Coronary artery (tissue), 2 donors: Measurements from ENCODE around the gene B3GAT1.

Source experiments
- DNase-seq: peaks from one replicate; pipeline ENCODE4 v3.0.0-alpha.2; 2017; ENCODE audit warnings: low spot score
- H3K27ac ChIP-seq, 2 donors: fragments of 200-600 bp; sonication (generic); one replicate each; pipeline ENCODE4 v1.5.1; 2016 to 2019
- H3K4me3 ChIP-seq: fragments of 200-600 bp; sonication (generic); 2 replicates; pipeline ENCODE4 v1.5.1; 2016; ENCODE audit warnings: mild to moderate bottlenecking, moderate library complexity
- TF ChIP-seq, protein P1 (sequence below): fragments of 200-600 bp; sonication (generic); IDR thresholded peaks from one replicate; pipeline ENCODE4 v1.5.1; 2019; ENCODE audit warnings: antibody characterized with exemption

The B3GAT1 gene

DNA sequence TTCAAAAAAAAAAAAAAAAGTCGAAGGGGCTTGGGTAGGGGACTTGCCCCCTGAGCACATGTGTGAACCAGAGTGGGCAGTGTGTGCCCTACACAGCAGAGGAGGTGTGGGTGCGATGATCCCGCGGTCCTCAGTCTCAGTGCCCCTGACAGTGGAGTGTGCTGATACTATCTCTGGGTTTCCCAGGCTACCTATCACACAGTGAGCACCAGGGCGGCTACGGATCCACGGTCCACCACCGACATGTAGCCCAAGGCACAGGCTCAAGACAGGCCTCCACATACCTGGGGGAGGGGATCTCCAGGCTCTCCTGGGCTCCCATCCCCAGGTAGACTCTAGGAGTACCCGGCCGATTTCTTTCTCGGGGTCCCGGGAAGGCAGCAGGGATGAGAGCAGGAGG lies 9.1 kb downstream of the B3GAT1 start:
- Histone ChIP-seq H3K4me3 (no peak overlapping the region), H3K27ac (no peak overlapping the region)
- no peak for DNase-seq
- TF ChIP-seq, protein P1, sequence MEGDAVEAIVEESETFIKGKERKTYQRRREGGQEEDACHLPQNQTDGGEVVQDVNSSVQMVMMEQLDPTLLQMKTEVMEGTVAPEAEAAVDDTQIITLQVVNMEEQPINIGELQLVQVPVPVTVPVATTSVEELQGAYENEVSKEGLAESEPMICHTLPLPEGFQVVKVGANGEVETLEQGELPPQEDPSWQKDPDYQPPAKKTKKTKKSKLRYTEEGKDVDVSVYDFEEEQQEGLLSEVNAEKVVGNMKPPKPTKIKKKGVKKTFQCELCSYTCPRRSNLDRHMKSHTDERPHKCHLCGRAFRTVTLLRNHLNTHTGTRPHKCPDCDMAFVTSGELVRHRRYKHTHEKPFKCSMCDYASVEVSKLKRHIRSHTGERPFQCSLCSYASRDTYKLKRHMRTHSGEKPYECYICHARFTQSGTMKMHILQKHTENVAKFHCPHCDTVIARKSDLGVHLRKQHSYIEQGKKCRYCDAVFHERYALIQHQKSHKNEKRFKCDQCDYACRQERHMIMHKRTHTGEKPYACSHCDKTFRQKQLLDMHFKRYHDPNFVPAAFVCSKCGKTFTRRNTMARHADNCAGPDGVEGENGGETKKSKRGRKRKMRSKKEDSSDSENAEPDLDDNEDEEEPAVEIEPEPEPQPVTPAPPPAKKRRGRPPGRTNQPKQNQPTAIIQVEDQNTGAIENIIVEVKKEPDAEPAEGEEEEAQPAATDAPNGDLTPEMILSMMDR = no peak

DNA sequence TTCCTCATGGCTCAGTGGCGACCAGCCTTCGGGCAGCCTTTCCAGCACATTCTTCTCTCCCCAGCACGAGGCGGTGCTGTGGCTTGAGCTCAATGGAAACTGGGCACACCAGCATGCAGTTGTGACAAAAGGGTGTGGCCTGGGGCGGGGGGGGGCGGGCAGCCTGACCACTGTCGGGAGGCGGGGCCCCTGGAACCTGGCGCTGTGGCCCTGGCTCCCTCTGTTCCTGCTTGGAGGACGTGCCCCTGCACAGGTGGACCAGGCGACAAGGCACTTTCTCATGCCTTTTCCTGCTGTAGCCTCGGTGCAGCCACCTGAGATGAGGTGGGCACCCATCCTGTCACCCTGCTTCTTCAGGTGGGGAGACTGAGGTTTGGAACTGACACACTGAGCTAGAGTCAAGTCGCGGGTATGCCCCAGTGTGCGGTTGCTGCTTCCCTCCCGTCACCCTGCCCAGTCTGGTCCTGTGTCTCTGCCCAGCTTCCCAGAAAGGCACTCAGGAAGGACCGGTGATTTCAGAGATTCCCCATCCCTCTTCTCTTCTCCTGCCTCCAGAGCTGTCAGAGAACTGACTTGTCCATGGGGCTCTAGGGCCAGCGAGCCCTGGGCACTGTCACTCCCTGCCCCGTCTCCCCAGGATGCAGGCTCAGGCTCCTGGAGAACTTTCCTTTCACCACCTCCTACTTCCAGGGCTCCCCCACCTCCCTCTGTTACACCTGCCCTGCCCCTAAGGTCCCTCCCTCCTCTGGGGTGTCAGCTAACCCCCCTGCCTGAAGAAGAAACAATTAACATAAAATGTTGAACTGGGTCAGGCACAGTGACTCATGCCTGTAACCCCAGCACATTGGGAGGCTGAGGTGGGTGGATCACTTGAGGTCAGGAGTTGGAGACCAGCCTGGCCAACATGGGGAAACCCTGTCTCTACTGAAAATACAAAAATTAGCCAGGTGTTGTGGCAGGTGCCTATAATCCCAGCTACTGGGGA lies 9.9 kb downstream of the B3GAT1 start:
- H3K27ac ChIP-seq = no peak overlapping the region
- DNase-seq = no peak
- TF ChIP-seq, protein P1 = no peak

DNA sequence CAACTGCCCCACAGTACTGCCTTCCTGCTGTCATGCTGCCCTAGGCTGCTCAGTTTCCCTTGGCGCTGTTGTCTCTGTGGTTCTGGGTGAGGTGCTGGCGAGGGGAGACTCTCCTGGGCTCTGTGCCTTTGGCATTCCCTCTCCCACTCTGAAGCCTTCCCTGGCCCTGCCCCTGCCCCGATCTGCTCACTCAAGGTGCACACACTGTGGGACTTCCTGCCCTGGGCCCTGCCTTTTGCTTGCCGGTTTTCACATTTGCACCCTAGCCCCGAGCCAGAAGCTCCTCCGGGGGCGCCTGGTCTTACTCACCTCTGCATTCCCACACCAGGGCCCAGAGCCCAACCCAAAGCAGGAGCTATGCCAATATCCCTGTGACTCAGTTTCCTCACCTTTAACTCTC lies 12.0 kb downstream of the B3GAT1 start:
- H3K4me3 ChIP-seq = no peak overlapping the region
- TF ChIP-seq, protein P1 = no peak
- H3K27ac ChIP-seq = no peak overlapping the region
- no peak for DNase-seq

More for the DNA sequence above, 9.9 kb downstream of the B3GAT1 start:
- H3K4me3 ChIP-seq = no peak overlapping the region

DNA sequence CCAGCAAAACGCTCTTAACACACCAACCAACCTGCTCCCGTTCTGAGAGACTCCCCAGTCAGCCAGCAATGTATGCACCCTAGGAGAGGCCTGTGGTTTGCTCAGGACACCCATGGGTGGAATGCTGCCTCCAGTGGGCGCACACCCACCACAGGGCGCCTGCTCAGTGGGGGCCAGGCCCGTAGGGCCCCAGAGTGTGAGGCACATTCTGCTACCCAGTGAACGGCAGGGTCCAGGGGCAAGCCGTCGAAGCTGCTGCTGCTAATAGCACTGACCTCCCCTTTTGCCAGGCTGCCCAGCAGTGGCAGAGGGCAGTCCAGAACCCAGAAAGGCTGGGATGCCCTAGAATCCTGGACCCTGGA lies 12.8 kb downstream of the B3GAT1 start:
- TF ChIP-seq, protein P1 = no peak
- H3K27ac ChIP-seq = no peak overlapping the region
- DNase-seq = no peak
- no peak overlapping the region for H3K4me3 ChIP-seq

DNA sequence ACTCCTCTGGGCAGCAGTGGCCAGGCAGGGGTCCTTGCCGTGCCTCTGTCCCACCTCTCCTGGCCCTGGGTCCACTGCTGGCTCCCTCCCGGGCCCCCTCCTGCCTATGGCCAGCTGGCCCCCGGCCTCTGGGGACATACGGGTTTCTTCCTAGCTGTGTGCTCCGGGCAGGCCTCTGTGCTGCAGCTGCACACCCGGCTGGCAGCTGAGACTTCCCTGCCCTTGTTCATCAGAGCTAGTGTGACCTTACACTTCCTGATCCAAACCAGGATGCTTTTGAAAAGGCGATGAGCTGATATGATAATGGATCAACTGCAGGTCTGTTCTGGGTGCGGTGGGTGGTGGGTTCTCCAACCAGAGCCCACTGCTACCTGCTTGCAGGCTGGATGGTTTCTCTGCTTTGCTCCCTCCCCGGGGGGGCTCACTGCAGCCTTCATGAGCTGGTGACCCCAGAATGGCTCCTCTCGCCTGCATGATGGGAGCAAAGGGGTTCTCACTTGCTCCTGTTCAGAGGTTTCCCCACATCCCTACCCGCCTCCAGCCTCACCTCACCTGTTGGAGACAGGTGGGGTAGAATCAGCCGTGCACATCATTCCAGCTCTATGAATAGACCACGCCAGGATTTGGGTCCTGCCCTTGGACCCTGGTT lies 13.3 kb downstream of the B3GAT1 start:
- TF ChIP-seq, protein P1 = no peak
- Histone ChIP-seq H3K4me3 (no peak overlapping the region), H3K27ac (no peak overlapping the region)
- DNase-seq = no peak

DNA sequence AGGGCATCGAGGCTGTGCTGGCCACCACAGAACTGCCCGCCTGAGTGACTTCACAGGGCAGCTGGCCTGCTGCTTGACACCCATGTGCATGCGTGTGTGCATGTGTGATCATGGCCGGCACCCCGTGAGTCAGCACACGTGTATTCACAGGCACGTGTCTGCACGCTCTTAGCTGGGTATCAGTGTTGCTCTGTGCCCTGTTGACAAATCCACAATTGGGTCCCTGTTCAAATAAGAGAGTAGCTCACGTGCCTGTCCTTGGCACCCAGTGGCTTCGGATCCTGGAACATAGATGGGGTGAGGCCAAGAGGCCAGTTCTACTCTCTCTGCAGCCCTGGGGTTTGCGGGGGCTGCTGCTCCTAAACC lies 14.0 kb downstream of the B3GAT1 start:
- H3K27ac ChIP-seq = no peak overlapping the region
- DNase-seq = no peak
- H3K4me3 ChIP-seq = no peak overlapping the region
- TF ChIP-seq, protein P1 = no peak
